Keratinocyte (primary cell): ENCODE results near the gene HRNR. TPM values are rescaled to one million over a fixed set of nuclear protein-coding genes. Genes with fewer than 3 reads are reported as not detected.

Source experiments
- DNase-seq: peaks from one replicate; pipeline ENCODE4 v3.0.0-alpha.2; 2011; ENCODE audit warnings: low read depth, missing footprints, low spot score
- FAIRE-seq: peaks from 2 replicates; lab custom pipeline; 2011; peaks lifted over from hg19 to GRCh38; lab: Jason Lieb, UNC
- H2AFZ ChIP-seq: 2 replicates; pipeline ENCODE4 v1.6.0; 2012; ENCODE audit warnings: low read length, control low read depth, inconsistent platforms; ENCODE audit not compliant: control insufficient read depth
- H3K27ac ChIP-seq: 2 replicates; pipeline ENCODE4 v1.5.1; 2011; ENCODE audit warnings: low read length; ENCODE audit not compliant: control insufficient read depth, insufficient read depth
- H3K27me3 ChIP-seq: 3 replicates; pipeline ENCODE4 v1.6.0; 2011; ENCODE audit warnings: low read length; ENCODE audit not compliant: control insufficient read depth, insufficient read depth; ENCODE audit errors: extremely low read depth
- H3K36me3 ChIP-seq, 2 experiments: 2 replicates in 1 of 2; 3 replicates in 1 of 2; pipeline ENCODE4 v1.5.1; 2011; ENCODE audit warnings: low read length in 2 of 2, mild to moderate bottlenecking in 1 of 2; ENCODE audit not compliant: control insufficient read depth in 2 of 2, insufficient read depth in 2 of 2; ENCODE audit errors: extremely low read depth in 1 of 2
- H3K4me1 ChIP-seq: 3 replicates; pipeline ENCODE4 v1.5.1; 2011; ENCODE audit warnings: low read length; ENCODE audit not compliant: control insufficient read depth, insufficient read depth; ENCODE audit errors: extremely low read depth
- H3K4me2 ChIP-seq: 3 replicates; pipeline ENCODE4 v1.6.0; 2011; ENCODE audit warnings: low read depth, low read length; ENCODE audit not compliant: control insufficient read depth, insufficient read depth; ENCODE audit errors: extremely low read depth
- H3K4me3 ChIP-seq, 3 experiments: fragments of 200-600 bp in 1 of 3; sonication (generic) in 1 of 3; 2 replicates in 2 of 3; 3 replicates in 1 of 3; pipeline ENCODE4 v1.5.1; 2011 to 2016; ENCODE audit warnings: low read length in 3 of 3, mild to moderate bottlenecking in 3 of 3, control low read depth in 2 of 3, inconsistent platforms in 1 of 3, low read depth in 1 of 3, mixed read lengths in 1 of 3, mixed run types in 1 of 3, moderate library complexity in 1 of 3; ENCODE audit not compliant: control insufficient read depth in 2 of 3, insufficient read depth in 2 of 3; ENCODE audit errors: extremely low read depth in 1 of 3
- H3K79me2 ChIP-seq: 2 replicates; pipeline ENCODE4 v1.6.0; 2012; ENCODE audit warnings: low read length; ENCODE audit not compliant: control insufficient read depth, insufficient read depth
- H3K9ac ChIP-seq: 3 replicates; pipeline ENCODE4 v1.6.0; 2011; ENCODE audit warnings: low read length; ENCODE audit not compliant: control insufficient read depth, insufficient read depth; ENCODE audit errors: extremely low read depth
- H3K9me1 ChIP-seq: 3 replicates; pipeline ENCODE4 v1.6.0; 2011; ENCODE audit warnings: low read length; ENCODE audit not compliant: control insufficient read depth, insufficient read depth; ENCODE audit errors: extremely low read depth
- H3K9me3 ChIP-seq: 2 replicates; pipeline ENCODE4 v1.5.1; 2012; ENCODE audit warnings: low read depth, low read length; ENCODE audit not compliant: control insufficient read depth
- H4K20me1 ChIP-seq: 3 replicates; pipeline ENCODE4 v1.6.0; 2011; ENCODE audit warnings: low read length; ENCODE audit not compliant: control insufficient read depth, insufficient read depth; ENCODE audit errors: extremely low read depth
- CTCF ChIP-seq, 3 experiments: IDR thresholded peaks in 1 of 3; conservative IDR thresholded peaks in 1 of 3; optimal IDR thresholded peaks in 1 of 3; 2 replicates in 2 of 3; 3 replicates in 1 of 3; pipeline versions ENCODE3 to v1.5.1; 2011; ENCODE audit warnings: low read length in 3 of 3, mild to moderate bottlenecking in 3 of 3, moderate library complexity in 2 of 3, control low read depth in 1 of 3, inconsistent platforms in 1 of 3; ENCODE audit not compliant: insufficient read depth in 2 of 3; ENCODE audit errors: extremely low read depth in 1 of 3
- EZH2 ChIP-seq: IDR thresholded peaks from one replicate; pipeline ENCODE4 v1.6.1; 2012; ENCODE audit warnings: inconsistent platforms, mild to moderate bottlenecking, low read length, moderate library complexity
- dilution Hi-C: fragments of 300-500 bp; cut with MboI; formaldehyde crosslinking; loops from one replicate; pipeline ENCODE4 v1.7.0; 2020; ENCODE audit warnings: low sequenced_read_pairs; ENCODE audit not compliant: extremely low pct_ligation_motif_present
- polyA plus RNA-seq, 5 experiments: library from polyadenylated mRNA; depleted of rRNA in 3 of 5; stranded (reverse) in 3 of 5; stranded (forward) in 1 of 5; unstranded in 1 of 5; fragments of >200 nt; gene quantifications; 1 replicate in 1 of 5; 2 replicates in 3 of 5; 3 replicates in 1 of 5; pipeline versions ENCODE4 v1.2.1 to v1.2.3, GENCODE V29; 2011 to 2012; ENCODE audit warnings: missing spikeins in 2 of 5, low read depth in 1 of 5, low replicate concordance in 1 of 5

Gene HRNR
- polyA plus RNA-seq, 1 donor (not counting 4 experiments of a cell fraction or from before 2014, with no cell fraction given) = 0.09 TPM

GRCh38 chr1:152164517-152165136 is 59.4 kb downstream of the HRNR start:
- Histone ChIP-seq H3K9ac (no peak overlapping the region), H3K79me2 (no peaks in the 10 kb centered on the region), H3K9me3 (no peaks in the 10 kb centered on the region), H3K27ac (no peak overlapping the region), H4K20me1 (no peaks in the 10 kb centered on the region), H2AFZ (no peak overlapping the region), H3K27me3 (no peaks in the 10 kb centered on the region), H3K4me1 (peaks cover 49% of the 10 kb centered on the region), H3K4me3 (no peak overlapping the region), H3K9me1 (no peaks in the 10 kb centered on the region), H3K36me3 (no peaks in the 10 kb centered on the region), H3K4me2 (no peak overlapping the region)
- peak; percentile 66 for FAIRE-seq
- dilution Hi-C loops = no loop called here
- DNase-seq = no peak
- TF ChIP-seq CTCF (optimal IDR thresholded peaks at IDR 0.05 in 1 of 3, IDR thresholded peaks at IDR 0.05 in 1 of 3, conservative IDR thresholded peaks at IDR 0.05 in 1 of 3; ENCODE audit: extremely low read depth in 1 of 3, insufficient read depth in 2 of 3, low read length in 3 of 3) = no peak
- no peak for TF ChIP-seq EZH2

- Histone ChIP-seq H3K79me2 (no peaks in the 10 kb centered on the region), H3K36me3 (no peaks in the 10 kb centered on the region), H3K27me3 (no peaks in the 10 kb centered on the region), H3K9me3 (no peaks in the 10 kb centered on the region), H3K9ac (no peak overlapping the region), H4K20me1 (no peaks in the 10 kb centered on the region), H2AFZ (no peak overlapping the region), H3K4me1 (peaks cover 39% of the 10 kb centered on the region), H3K27ac (peak overlapping the region; percentile 42), H3K4me3 (no peak overlapping the region), H3K9me1 (no peaks in the 10 kb centered on the region), H3K4me2 (peak overlapping the region; percentile 14)
- DNase-seq (no peak), FAIRE-seq (peak; percentile 81)
- dilution Hi-C loops = no loop called here
- no peak for TF ChIP-seq EZH2
- peak in 1 of 3 experiments; percentile 8 for TF ChIP-seq CTCF (optimal IDR thresholded peaks at IDR 0.05 in 1 of 3, IDR thresholded peaks at IDR 0.05 in 1 of 3, conservative IDR thresholded peaks at IDR 0.05 in 1 of 3; ENCODE audit: extremely low read depth in 1 of 3, insufficient read depth in 2 of 3, low read length in 3 of 3)
Measured at GRCh38 chr1:152162792-152163463, 61.1 kb downstream of the HRNR start.

Other genes starting within 250 kb of the HRNR start
- gene S100A10, start 230.3 kb downstream of the HRNR start, polyA plus RNA-seq = 762 to 1,688 TPM (median 1,061 TPM) in 3 replicates
- 3,230 to 4,658 TPM (median 4,125 TPM) in 3 replicates for gene S100A11, start 187.2 kb downstream of the HRNR start, polyA plus RNA-seq
- gene TCHHL1, start 135.1 kb downstream of the HRNR start, polyA plus RNA-seq = 0.08 TPM in 1 of 3 replicates, not detected in the others
- gene TCHH, start 108.7 kb downstream of the HRNR start, polyA plus RNA-seq = 0.07 to 0.25 TPM (median 0.14 TPM) in 3 replicates
- 0.37 to 0.64 TPM (median 0.42 TPM) in 3 replicates for gene RPTN, start 65.0 kb downstream of the HRNR start, polyA plus RNA-seq
- gene FLG, start 101.0 kb upstream of the HRNR start, polyA plus RNA-seq = 8.7 to 8.8 TPM (median 8.8 TPM) in 3 replicates
- gene FLG2, start 135.8 kb upstream of the HRNR start, polyA plus RNA-seq = 0.15 to 0.98 TPM (median 0.41 TPM) in 3 replicates
- gene CRNN, start 190.1 kb upstream of the HRNR start, polyA plus RNA-seq = 0.04 to 0.05 TPM (median 0.05 TPM) in 3 replicates